Measurements from ENCODE around the gene SLC7A6.

DNA sequence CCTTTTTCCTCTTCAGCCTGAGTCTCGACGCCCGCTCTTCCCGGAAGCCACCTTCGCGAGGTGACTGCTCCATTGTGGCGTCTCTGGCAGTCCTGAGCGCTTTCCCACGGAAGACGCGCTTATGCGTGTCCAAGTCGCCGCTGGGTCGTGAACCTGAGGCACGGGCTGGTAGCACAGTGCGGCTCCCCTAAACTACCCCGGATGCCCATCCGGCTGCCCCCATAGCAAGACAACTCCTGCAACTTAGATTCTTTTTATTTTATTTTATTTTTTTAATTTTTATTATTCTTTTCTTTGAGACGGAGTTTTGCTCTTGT is 26.3 kb upstream of the SLC7A6 start:
- TF ChIP-seq, protein P1, sequence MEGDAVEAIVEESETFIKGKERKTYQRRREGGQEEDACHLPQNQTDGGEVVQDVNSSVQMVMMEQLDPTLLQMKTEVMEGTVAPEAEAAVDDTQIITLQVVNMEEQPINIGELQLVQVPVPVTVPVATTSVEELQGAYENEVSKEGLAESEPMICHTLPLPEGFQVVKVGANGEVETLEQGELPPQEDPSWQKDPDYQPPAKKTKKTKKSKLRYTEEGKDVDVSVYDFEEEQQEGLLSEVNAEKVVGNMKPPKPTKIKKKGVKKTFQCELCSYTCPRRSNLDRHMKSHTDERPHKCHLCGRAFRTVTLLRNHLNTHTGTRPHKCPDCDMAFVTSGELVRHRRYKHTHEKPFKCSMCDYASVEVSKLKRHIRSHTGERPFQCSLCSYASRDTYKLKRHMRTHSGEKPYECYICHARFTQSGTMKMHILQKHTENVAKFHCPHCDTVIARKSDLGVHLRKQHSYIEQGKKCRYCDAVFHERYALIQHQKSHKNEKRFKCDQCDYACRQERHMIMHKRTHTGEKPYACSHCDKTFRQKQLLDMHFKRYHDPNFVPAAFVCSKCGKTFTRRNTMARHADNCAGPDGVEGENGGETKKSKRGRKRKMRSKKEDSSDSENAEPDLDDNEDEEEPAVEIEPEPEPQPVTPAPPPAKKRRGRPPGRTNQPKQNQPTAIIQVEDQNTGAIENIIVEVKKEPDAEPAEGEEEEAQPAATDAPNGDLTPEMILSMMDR (IDR thresholded peaks at IDR 0.05) = peak in 1 of 6 experiments; percentile 9
- no peak for TF ChIP-seq POLR2A (IDR thresholded peaks at IDR 0.05)

Data from thyroid gland (tissue), 4 donors.